ENCODE measurements around the gene KCTD17. TPM values are rescaled to one million over a fixed set of nuclear protein-coding genes. Genes with fewer than 3 reads are reported as not detected.

KCTD17 gene
- total RNA-seq, 1 experiment from 2014 or later: 11.2 TPM

DNA sequence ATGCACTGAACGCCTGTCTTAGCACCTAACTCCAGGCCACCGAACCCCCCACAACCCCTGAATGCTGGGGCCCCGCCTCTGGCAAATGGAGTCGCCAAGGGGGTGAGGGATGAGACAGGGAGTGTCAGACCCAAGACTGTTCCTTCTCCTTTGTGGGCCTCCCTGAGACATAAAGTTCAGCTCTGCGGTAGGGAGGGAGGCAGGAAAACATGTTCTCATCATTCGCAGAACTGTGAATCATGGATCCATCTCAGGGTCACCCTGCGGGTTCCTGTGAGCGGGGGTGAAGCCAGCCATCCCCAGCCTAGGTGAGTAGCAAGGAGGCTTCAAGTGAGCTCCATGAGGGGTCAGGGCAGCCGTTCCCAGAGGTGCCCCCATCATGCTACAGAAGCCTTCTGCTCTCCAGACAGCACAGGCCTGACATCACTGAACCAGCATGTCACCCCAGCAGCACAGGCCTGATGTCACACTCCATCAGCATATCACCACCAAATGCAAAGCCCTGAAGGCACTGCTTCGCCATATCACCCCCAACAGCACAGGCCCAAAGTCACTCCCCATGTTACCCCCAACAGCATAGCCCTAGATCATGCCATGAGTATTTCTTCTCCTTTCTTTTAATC lies 30.8 kb downstream of the KCTD17 start:
- in situ Hi-C loops (cut with HindIII; ENCODE audit: low pct_unique_long_range_greater_than_20kb, low sequenced_read_pairs): no loop called here
- no peak for DNase-seq (ENCODE audit: low read depth, low spot score)

DNA sequence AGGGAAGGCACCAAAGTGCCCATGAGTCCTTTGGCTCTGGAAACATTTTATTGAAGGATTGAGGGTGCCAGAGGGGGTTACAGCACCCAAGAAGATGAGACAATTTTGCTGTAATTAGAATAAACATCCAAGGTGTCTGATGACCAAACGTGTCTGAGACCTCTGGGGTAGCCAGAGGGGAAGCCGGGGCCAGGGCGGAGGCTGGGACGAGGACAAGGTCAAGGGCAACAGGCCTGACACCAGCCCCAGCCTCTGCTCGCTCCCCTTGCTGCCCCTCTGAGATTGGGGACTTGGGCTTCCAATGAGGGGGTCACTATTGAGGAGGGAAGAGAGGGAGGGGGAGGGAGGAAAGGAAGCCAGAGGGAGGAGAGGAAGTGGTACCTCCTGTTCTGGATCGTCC lies 32.4 kb downstream of the KCTD17 start:
- DNase-seq (ENCODE audit: low read depth, low spot score): no peak
- in situ Hi-C loops (cut with HindIII; ENCODE audit: low pct_unique_long_range_greater_than_20kb, low sequenced_read_pairs): no loop called here

DNA sequence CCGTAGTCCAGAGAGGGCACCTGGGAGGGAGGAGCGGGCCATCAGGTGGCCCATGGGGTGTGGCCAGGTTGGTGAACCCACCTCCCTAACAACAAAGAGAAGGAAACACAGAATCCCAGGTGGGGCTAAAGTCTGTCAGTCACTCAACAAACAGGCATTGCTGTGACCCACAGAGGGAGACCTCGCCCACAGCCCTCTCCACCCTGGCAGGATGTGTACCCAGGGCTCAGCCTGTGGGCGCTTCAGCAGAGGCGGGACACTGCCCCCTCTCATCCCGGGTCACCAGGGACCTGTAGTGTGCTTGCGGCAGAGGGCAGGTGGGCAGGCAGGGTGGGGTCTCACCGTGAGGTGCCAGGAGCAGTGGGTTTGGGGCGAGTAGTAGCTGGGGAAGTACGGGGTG lies 32.8 kb downstream of the KCTD17 start:
- in situ Hi-C loops (cut with HindIII; ENCODE audit: low pct_unique_long_range_greater_than_20kb, low sequenced_read_pairs): no loop called here
- DNase-seq (ENCODE audit: low read depth, low spot score): no peak

DNA sequence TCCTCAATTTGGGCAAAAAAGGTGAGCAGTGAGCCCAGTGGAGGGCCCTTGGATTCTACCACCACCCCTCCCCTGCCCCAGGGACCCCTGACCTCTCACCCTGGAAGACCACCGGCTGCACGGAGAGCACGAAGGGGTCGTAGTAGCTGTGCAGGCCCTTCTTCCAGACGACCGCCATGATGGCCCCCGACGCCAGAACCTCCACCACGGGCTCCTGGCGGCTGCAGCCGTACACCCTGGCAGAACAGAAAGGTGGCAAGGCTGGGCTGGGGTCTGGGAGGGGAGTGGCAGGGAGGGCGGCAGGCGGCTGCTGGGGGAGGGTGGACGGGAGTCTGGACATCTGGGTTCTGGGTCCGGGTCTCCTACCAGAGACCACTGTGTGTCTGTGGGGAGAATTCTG lies 34.6 kb downstream of the KCTD17 start:
- DNase-seq (ENCODE audit: low read depth, low spot score): no peak
- in situ Hi-C loops (cut with HindIII; ENCODE audit: low pct_unique_long_range_greater_than_20kb, low sequenced_read_pairs): no loop called here

DNA sequence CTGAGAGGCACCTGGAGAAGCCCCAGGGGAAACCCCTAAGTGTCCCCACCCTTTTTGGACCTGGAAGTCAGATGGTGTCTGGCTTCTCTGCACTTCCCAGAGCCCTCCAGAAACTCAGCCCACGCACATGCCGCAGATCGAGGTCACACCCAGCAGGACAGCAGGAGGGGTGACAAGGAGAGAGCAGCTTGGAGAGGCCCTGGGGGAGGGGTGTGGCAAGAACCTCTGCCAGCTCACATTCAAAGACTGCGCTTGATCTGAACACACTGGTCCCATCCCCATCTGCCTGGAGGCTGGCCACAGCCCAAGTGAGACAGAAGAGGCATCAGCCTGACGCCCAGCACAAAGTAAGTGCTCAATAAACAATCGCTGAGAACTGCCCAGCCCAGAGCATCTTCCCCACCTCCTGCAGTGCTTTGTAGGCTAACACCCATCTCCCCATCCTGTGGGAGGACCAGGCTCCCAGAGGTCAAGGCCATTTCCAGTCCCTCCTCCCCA lies 36.6 kb downstream of the KCTD17 start:
- DNase-seq (ENCODE audit: low read depth, low spot score): no peak
- in situ Hi-C loops (cut with HindIII; ENCODE audit: low pct_unique_long_range_greater_than_20kb, low sequenced_read_pairs): no loop called here

DNA sequence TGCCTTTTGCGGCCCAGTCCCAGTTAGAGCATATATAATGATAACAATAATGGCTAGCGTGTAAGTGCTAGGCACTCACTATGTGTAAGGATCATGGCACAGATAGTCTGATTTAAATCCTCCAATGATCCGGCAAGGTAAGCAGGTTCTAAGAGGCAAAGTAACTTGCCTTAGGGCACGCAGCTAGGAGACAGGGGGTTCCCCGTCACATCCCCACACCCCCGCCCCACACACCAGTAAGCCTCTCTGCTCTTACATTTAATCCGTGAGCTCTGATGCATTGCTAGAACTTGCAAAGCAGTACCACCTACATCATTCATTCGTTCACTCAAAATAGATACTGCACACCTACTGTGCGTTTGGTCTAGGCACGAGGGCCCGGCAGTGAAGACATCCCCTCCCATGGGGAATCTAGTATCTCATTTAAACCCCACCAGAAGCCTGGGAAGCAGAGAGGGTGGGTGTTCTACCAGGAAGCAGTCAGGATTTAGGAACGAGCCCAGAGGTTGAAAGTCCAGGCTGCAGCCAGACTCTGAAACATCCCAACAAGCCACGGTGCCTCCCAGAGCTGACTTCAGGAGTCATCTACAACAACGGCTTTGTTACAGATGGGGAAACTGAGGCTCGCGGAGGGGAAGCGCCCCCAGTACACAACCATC lies 37.3 kb downstream of the KCTD17 start:
- no peak for DNase-seq (ENCODE audit: low read depth, low spot score)
- in situ Hi-C loops (cut with HindIII; ENCODE audit: low pct_unique_long_range_greater_than_20kb, low sequenced_read_pairs): no loop called here

DNA sequence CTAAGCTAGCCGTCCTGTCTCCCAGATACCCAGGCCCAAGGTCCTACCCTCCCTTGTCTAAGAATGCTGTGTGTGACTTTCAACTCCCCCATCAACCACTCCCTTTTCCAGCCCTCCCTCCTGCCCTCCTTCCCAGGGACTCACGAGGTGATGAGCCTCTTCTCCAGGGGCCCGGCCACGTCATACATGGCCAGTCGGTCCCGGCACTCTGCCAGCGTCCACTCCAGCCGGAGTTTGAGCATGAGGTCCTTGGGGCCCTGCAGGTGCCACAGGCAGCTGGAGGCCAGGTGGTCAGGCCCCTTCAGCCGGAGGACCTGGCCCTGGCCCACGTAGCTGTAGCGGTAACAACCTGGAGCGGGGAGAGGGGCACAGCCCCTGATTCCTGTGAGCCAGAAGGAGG lies 37.9 kb downstream of the KCTD17 start:
- DNase-seq (ENCODE audit: low read depth, low spot score): no peak
- in situ Hi-C loops (cut with HindIII; ENCODE audit: low pct_unique_long_range_greater_than_20kb, low sequenced_read_pairs): no loop called here

DNA sequence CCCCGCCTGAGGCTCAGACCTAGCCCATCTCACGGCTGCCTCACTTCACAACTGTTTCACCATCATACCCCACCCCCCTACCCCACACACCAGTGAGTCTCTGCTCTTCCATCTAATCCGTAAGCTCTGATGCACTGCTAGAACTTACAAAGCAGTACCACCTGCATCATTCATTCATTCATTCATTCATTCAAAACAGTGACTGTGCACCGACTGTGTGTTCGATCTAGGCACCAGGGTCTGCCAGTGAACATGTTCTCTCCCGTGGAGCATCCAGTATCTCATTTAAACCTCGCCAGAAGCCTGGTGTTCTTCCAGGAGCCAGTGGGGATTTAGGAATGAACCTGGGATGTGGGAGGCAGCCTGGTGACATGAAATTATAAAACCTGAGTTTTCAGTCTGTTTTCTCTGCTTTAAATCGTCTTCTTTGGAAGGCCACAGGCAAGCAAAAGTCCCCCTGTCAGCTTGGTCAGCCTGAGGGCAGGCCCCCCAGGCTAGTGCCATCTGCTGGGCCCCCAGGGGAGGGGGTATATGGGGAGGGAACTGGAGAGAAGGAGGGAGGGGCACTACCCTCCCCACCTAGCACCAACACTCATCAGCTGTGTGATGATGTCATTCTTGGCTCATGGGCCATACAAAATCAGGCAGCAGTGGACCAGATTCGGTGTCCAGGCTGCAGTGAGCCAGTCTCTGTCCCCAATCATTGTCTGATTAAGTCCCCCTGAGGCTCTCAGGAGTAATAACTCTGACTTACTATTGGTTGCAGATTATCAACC lies 39.6 kb downstream of the KCTD17 start:
- DNase-seq (ENCODE audit: low read depth, low spot score): no peak
- in situ Hi-C loops (cut with HindIII; ENCODE audit: low pct_unique_long_range_greater_than_20kb, low sequenced_read_pairs): no loop called here

DNA sequence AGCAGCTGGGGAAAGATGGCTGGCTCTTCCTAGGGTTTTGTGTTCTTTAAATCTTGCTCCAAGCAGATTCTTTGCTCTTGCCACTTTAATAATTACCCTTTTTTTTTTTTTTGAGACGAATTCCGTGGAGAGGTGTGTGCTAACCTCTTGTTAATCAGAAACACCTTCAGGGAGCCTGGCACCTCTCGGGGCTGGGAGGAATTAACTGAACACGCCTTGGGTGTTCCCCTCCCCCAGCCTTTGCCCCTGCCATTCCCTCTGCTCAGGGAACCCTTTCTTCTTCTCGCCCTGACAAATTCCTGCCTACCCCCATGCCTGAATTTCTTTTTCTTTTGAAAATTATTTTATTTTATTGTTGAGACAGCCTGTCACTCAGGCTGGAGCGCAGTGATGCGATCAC lies 40.5 kb downstream of the KCTD17 start:
- in situ Hi-C loops (cut with HindIII; ENCODE audit: low pct_unique_long_range_greater_than_20kb, low sequenced_read_pairs): no loop called here

DNA sequence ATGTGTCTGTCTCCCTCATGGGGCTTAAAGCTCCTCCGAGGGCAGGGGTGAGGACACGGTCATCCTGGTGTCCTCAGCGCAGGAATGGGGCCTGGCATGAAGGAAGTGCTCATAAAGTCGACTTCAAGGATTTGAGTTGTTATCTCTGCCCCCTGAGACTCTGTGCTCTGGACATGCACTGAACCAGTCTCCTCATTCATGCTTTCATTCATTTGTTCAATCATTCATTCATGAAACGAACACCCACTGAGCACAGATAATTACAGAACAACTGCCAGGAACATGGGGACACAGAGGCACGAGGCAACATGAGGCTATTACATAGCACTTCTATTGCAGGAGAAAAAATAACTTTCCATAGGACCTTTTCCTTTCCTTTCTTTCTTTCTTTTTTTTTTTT lies 41.5 kb downstream of the KCTD17 start:
- no peak for DNase-seq (ENCODE audit: low read depth, low spot score)
- in situ Hi-C loops (cut with HindIII; ENCODE audit: low pct_unique_long_range_greater_than_20kb, low sequenced_read_pairs): no loop called here

More for the DNA sequence above, 40.5 kb downstream of the KCTD17 start:
- no peak for DNase-seq (ENCODE audit: low read depth, low spot score)

DNA sequence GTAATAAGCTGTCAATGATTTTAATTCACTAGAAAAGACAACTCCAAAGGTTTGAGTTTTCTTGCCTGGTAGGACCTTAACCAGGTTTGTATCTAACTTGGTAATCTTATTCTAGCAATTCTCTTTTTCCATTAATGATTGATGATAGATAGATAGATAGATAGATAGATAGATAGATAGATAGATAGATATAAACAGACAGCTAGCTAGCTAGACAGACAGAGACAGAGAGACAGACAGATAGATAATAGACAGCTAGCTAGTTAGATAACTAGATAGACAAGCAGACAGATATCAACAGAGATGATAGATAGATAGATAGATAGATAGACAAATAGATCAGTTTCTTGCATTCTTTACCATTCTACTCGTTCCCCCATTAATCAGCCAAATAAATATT lies 42.7 kb downstream of the KCTD17 start:
- in situ Hi-C loops (cut with HindIII; ENCODE audit: low pct_unique_long_range_greater_than_20kb, low sequenced_read_pairs): no loop called here
- DNase-seq (ENCODE audit: low read depth, low spot score): no peak

DNA sequence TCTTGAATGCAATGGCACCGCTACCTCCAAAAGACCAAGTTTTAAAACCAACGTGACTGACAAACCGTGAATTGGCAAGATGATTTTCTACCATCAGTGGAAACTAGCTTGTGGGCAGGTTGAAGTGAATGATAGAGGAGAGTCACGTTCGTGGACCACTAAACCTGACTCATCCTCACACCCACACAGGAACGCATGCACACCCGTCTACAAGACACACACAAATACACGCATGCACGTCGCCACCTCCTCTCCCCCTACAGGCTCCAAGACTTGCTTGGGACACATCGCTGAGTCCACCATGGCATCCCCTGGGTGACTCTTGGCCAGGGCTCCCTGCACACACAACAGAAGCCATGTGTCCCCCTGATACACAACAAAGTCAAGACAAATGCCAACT lies 43.6 kb downstream of the KCTD17 start:
- no peak for DNase-seq (ENCODE audit: low read depth, low spot score)
- in situ Hi-C loops (cut with HindIII; ENCODE audit: low pct_unique_long_range_greater_than_20kb, low sequenced_read_pairs): no loop called here

DNA sequence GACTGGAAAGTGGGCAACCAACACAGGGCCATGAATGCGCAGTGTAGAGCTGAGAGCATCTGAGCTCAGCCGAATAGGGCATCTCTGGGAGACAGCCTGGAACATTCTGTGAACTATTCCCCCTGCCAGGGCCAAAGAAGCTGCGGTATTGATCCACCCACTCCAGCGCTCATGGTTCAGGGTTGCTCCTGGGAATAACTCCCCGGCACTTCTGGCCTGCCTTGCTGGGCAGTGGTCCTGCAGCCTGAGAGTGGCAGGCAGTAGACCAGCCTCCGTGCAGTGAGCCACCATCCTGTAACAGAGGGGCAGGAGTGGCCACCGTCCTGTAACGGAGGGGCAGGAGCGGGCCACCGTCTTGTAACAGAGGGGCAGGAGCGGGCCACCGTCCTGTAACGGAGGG lies 45.8 kb downstream of the KCTD17 start:
- DNase-seq (ENCODE audit: low read depth, low spot score): no peak
- in situ Hi-C loops (cut with HindIII; ENCODE audit: low pct_unique_long_range_greater_than_20kb, low sequenced_read_pairs): no loop called here

DNA sequence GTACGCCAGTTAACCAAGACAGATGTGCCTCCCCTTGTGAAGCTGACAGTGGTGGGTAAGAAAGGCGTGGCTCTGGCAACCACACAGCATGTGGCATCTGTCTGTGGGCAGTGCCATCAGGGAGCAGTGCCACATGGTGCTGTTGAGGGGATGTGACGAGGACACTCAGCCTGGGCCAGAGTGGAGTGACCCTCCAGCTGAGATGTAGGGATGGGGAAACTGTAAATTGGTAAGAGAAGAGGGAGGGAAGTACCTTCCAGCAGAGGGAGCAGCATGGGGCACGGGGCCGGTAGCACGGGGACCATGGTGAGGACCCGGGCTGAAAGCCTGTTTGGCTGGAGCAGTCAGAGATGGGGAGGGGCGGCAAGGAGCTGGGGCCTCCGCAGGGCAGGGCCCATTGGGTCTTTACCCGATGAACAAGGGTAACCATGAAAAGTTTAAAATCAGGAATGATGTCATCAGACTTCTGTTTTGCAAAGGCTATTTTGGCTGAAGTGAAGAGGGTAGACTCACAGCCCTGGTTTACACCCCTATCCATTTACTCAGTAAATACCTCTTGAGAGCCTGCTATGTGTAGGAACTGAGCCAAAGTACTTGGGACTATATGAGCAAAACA lies 47.5 kb downstream of the KCTD17 start:
- in situ Hi-C loops (cut with HindIII; ENCODE audit: low pct_unique_long_range_greater_than_20kb, low sequenced_read_pairs): no loop called here
- peak; percentile 23 for DNase-seq (ENCODE audit: low read depth, low spot score)

DNA sequence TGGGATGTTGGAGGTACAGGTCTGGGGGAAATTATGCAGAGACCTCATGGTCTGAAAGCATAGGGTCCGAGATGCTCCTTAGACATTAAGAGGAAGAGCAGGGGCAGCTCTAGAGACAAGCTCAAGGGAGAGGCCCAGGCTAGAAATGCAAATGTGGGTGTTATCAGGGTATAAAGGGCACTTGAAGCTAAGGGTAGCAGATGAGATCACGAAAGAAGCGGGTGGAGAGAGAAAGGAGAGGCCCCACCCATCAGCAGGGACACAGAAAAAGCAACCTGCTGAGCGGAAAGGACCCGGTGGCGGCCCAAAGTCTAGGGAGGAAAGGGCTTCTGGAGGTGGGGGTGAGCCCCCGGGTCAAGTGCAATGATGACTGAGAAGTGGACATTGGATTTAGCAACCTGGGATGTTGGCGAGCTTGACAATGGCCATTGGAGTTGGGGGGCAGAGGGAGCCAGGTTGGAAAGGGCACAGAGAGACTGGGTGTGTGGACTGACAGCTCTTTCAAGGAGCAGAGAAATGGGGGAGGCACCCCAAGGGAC lies 49.1 kb downstream of the KCTD17 start:
- in situ Hi-C loops (cut with HindIII; ENCODE audit: low pct_unique_long_range_greater_than_20kb, low sequenced_read_pairs): no loop called here
- no peak for DNase-seq (ENCODE audit: low read depth, low spot score)

DNA sequence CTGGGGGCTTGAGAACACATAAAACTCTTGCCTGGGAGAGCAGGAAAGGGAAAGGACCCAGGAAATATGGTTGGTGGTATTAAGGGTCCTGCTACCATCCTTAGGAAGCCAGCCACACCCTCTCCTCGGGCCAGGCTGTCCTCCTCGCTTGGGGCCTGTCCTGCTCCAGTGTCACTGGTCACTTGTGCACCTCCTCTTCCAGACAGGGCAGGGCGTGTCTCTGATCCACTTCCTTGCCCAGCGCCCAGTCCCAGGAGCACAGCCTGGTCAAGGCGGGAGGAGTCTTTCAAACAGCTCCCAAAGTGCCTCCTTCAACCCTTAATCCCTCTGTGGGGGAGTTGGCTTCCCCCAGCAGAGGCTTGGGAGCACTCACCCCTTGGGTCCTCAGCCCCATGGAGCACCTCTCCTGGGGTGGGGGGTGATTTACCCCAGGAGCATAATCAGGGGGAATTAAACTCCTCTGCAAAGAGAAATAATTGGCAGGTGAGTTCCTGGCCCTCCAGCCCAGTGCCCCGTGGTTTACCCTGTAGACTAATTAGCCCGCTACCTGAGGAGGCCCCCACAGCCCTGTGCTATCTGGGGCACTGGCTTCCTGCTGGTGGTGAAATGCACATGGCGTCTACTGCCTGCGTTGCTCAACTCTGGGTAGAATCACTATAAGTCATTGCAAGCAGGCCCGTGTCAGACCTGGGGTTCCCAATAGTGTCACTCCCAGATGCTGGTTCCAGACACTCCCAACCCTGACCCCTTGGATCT lies 49.9 kb downstream of the KCTD17 start:
- in situ Hi-C loops (cut with HindIII; ENCODE audit: low pct_unique_long_range_greater_than_20kb, low sequenced_read_pairs): no loop called here

DNA sequence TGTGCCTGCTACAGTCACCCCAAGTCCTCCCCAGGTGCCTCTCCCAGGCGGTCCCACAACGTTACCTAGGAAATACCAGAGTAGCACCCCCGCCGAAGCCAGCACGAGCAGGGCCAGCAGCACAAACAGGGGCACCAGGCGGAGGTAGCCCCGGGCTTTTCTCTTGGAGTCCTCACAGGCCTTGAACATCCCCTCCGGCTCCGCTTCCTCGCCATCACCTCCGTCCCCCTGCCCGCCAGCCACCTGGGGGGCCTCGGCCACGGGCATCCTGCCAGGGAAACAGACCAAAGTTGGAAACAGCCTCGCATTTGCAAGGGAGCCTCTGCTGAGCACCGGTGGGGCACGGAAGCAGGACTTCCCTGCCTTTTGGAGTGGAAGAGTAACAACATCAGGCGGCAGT lies 51.6 kb downstream of the KCTD17 start:
- in situ Hi-C loops (cut with HindIII; ENCODE audit: low pct_unique_long_range_greater_than_20kb, low sequenced_read_pairs): no loop called here
- no peak for DNase-seq (ENCODE audit: low read depth, low spot score)

More for the DNA sequence above, 49.9 kb downstream of the KCTD17 start:
- DNase-seq (ENCODE audit: low read depth, low spot score): no peak

Data from SK-MEL-5 (cell line).